Loucy (cell line): ENCODE results near the gene TNS3.

Experiments used
- H2AFZ ChIP-seq: fragments of 200-600 bp; sonication (generic); 2 replicates; pipeline ENCODE4 v1.6.0; 2016; ENCODE audit warnings: antibody characterized with exemption, mild to moderate bottlenecking, low read length, moderate library complexity
- H3F3A ChIP-seq: fragments of 200-600 bp; 2 replicates; pipeline ENCODE4 v1.6.0; 2016; ENCODE audit warnings: antibody characterized with exemption, low read depth, mild to moderate bottlenecking
- H3K27me3 ChIP-seq: fragments of 200-600 bp; sonication (generic); 2 replicates; pipeline ENCODE4 v1.6.1; 2014; ENCODE audit warnings: low read length, mild to moderate bottlenecking; ENCODE audit not compliant: insufficient read depth, poor library complexity, severe bottlenecking
- H3K36me3 ChIP-seq: fragments of 200-600 bp; sonication (generic); 2 replicates; pipeline ENCODE4 v1.6.1; 2016; ENCODE audit warnings: low read length; ENCODE audit not compliant: insufficient read depth
- H3K4me1 ChIP-seq: fragments of 200-600 bp; sonication (generic); 2 replicates; pipeline ENCODE4 v1.5.1; 2014; ENCODE audit warnings: low read length, mild to moderate bottlenecking; ENCODE audit not compliant: insufficient read depth, poor library complexity, severe bottlenecking
- H3K4me2 ChIP-seq: fragments of 200-600 bp; sonication (generic); 2 replicates; pipeline ENCODE4 v1.6.0; 2014; ENCODE audit warnings: antibody characterized with exemption, low read length, low read depth, mild to moderate bottlenecking; ENCODE audit not compliant: poor library complexity, severe bottlenecking
- H3K4me3 ChIP-seq: fragments of 200-600 bp; sonication (generic); 2 replicates; pipeline ENCODE4 v1.5.1; 2014; ENCODE audit warnings: low read length, mild to moderate bottlenecking, mixed read lengths; ENCODE audit not compliant: poor library complexity, severe bottlenecking
- H3K79me2 ChIP-seq: fragments of 200-600 bp; sonication (generic); 2 replicates; pipeline ENCODE4 v1.6.1; 2014; ENCODE audit warnings: low read length; ENCODE audit not compliant: insufficient read depth
- H3K9ac ChIP-seq: fragments of 200-600 bp; sonication (generic); 2 replicates; pipeline ENCODE4 v1.6.0; 2014; ENCODE audit warnings: mild to moderate bottlenecking, low read depth, low read length, moderate library complexity; ENCODE audit not compliant: poor library complexity, severe bottlenecking
- H3K9me2 ChIP-seq: fragments of 200-600 bp; sonication (generic); replicated peaks from 2 replicates; pipeline ENCODE4 v1.6.1; 2016; ENCODE audit warnings: low read depth, low read length, mixed read lengths
- H3K9me3 ChIP-seq: fragments of 200-600 bp; sonication (generic); 2 replicates; pipeline ENCODE4 v1.6.1; 2014; ENCODE audit warnings: mild to moderate bottlenecking, antibody characterized with exemption, low read length, low read depth; ENCODE audit not compliant: insufficient read depth
- H4K20me1 ChIP-seq: fragments of 200-600 bp; sonication (generic); 2 replicates; pipeline ENCODE4 v1.6.0; 2014; ENCODE audit warnings: antibody characterized with exemption, low read length, mild to moderate bottlenecking; ENCODE audit not compliant: insufficient read depth, poor library complexity, severe bottlenecking
- CTCF ChIP-seq: fragments of 200-600 bp; sonication (generic); conservative IDR thresholded peaks from 2 replicates; pipeline ENCODE4 v1.5.1; 2014; ENCODE audit warnings: mild to moderate bottlenecking, antibody characterized with exemption, low read length
- EZH2phosphoT487 ChIP-seq: fragments of 200-600 bp; IDR thresholded peaks from 2 replicates; pipeline ENCODE4 v1.6.1; 2018; ENCODE audit warnings: antibody characterized with exemption, mild to moderate bottlenecking, moderate library complexity, borderline replicate concordance

Gene TNS3

GRCh38 chr7:47328392-47329319, 253.3 kb downstream of the TNS3 start:
- Histone ChIP-seq H3K79me2 (no peaks in the 10 kb centered on the region), H3F3A (no peaks in the 10 kb centered on the region), H3K9me2 (no peaks in the 10 kb centered on the region), H3K27me3 (no peaks in the 10 kb centered on the region), H3K9ac (no peak overlapping the region), H4K20me1 (no peaks in the 10 kb centered on the region), H3K36me3 (no peaks in the 10 kb centered on the region), H3K4me1 (no peaks in the 10 kb centered on the region), H3K4me2 (no peak overlapping the region), H3K9me3 (peaks cover 6% of the 10 kb centered on the region; the same call in 1 of the 2 replicates), H2AFZ (no peak overlapping the region), H3K4me3 (no peak overlapping the region)
- TF ChIP-seq EZH2phosphoT487, result no peak
- no peak for TF ChIP-seq CTCF

GRCh38 chr7:47327698-47328391, 254.1 kb downstream of the TNS3 start:
- H3K9me3 ChIP-seq, result peaks cover 6% of the 10 kb centered on the region; the same call in 1 of the 2 replicates
- no peaks in the 10 kb centered on the region for H3K9me2 ChIP-seq
- H4K20me1 ChIP-seq, result no peaks in the 10 kb centered on the region
- no peak overlapping the region for H2AFZ ChIP-seq
- H3K4me3 ChIP-seq, result no peak overlapping the region
- H3K36me3 ChIP-seq, result no peaks in the 10 kb centered on the region
- TF ChIP-seq EZH2phosphoT487 (no peak), CTCF (no peak)
- H3F3A ChIP-seq, result no peaks in the 10 kb centered on the region
- no peaks in the 10 kb centered on the region for H3K4me1 ChIP-seq
- no peaks in the 10 kb centered on the region for H3K27me3 ChIP-seq
- H3K79me2 ChIP-seq, result no peaks in the 10 kb centered on the region
- H3K4me2 ChIP-seq, result no peak overlapping the region
- no peak overlapping the region for H3K9ac ChIP-seq

GRCh38 chr7:47327346-47327697, 254.6 kb downstream of the TNS3 start:
- H3K4me1 ChIP-seq, result no peaks in the 10 kb centered on the region
- H3K27me3 ChIP-seq, result no peaks in the 10 kb centered on the region
- no peak overlapping the region for H3K9ac ChIP-seq
- no peak overlapping the region for H2AFZ ChIP-seq
- no peak overlapping the region for H3K4me3 ChIP-seq
- no peaks in the 10 kb centered on the region for H3K79me2 ChIP-seq
- TF ChIP-seq EZH2phosphoT487 (no peak), CTCF (no peak)
- H3F3A ChIP-seq, result no peaks in the 10 kb centered on the region
- no peak overlapping the region for H3K4me2 ChIP-seq
- H3K9me3 ChIP-seq, result peaks cover 6% of the 10 kb centered on the region; the same call in 1 of the 2 replicates
- no peaks in the 10 kb centered on the region for H4K20me1 ChIP-seq
- H3K9me2 ChIP-seq, result no peaks in the 10 kb centered on the region
- H3K36me3 ChIP-seq, result no peaks in the 10 kb centered on the region
